AG09319 (cell line): ENCODE measurements around the gene SREBF1.

ENCODE experiments used
- DNase-seq: peaks from one replicate; pipeline ENCODE4 v3.0.0-alpha.2; 2010; ENCODE audit warnings: low read depth; ENCODE audit errors: extremely low read depth
- CTCF ChIP-seq: IDR thresholded peaks from 2 replicates; pipeline ENCODE4 v1.5.1; 2011; ENCODE audit warnings: low read depth, mild to moderate bottlenecking, inconsistent platforms, low read length, moderate library complexity

Gene SREBF1

GRCh38 chr17:17790637-17791464 is 45.9 kb downstream of the SREBF1 start:
- DNase-seq, result no peak
- TF ChIP-seq CTCF, result no peak

- no peak for TF ChIP-seq CTCF
- no peak for DNase-seq
Observed at GRCh38 chr17:17789828-17790636, 46.8 kb downstream of the SREBF1 start.

- DNase-seq, result no peak
- TF ChIP-seq CTCF, result no peak
Observed at GRCh38 chr17:17789410-17789809, 47.4 kb downstream of the SREBF1 start.

GRCh38 chr17:17788967-17789366 is 47.8 kb downstream of the SREBF1 start:
- no peak for TF ChIP-seq CTCF
- DNase-seq, result no peak

GRCh38 chr17:17787568-17787967 is 49.2 kb downstream of the SREBF1 start:
- no peak for TF ChIP-seq CTCF
- DNase-seq, result no peak

GRCh38 chr17:17786998-17787397 is 49.8 kb downstream of the SREBF1 start:
- TF ChIP-seq CTCF, result no peak
- DNase-seq, result no peak

- no peak for DNase-seq
Observed at GRCh38 chr17:17785407-17785806, 51.4 kb downstream of the SREBF1 start.

More at GRCh38 chr17:17785407-17785806, 51.4 kb downstream of the SREBF1 start:
- no peak for TF ChIP-seq CTCF
